ENCODE measurements around the gene LYSMD4.

The LYSMD4 gene

DNA sequence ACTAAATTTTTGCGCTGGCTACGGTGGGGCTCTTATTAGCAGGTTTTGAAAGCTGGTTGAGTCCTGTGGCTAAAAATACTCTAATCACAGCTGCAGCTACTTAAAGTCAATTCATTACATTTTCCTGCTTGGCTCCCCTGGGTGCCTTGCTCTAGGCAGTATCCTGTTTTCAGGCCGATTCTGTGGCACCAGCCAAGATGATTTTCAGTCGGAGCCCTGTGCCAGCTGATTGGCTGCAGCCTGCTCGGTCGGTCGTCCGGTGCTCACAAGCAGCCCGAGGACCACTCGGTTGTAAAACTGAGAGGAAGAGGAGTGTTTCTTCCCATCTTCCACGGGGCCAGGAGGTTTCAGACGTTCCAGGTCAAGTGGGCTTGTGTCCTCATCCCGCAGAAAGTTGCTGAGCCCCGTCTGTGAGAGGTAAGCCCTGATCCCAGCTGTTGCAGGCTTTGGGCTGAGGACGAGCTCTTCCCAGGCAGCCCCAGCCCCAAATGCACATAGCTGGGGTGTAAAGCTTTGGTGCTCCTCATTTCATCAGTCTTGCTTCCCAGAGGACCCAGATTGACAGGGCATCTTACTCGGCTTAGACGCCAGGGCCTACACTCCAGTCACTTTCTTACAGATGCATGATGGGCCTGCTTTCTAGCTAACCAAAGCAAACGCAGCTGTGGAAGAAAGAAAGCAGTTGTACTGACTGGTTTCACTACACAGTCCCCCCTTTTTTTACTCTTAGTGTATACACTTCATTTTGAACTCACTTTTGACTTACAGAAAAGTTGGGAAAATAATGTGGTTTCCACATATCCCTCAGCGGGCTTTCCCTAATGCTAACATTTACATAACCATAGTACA, 15.9 kb downstream of the LYSMD4 start:
- no peaks in the 10 kb centered on the region for H3K9me3 ChIP-seq (replicated peaks; ENCODE audit: low read length)
- no peak overlapping the region for H3K4me2 ChIP-seq (ENCODE audit: low read length)
- H3K4me3 ChIP-seq (ENCODE audit: low read length) = no peak overlapping the region
- no peaks in the 10 kb centered on the region for H3K27me3 ChIP-seq (ENCODE audit: control insufficient read depth, insufficient read depth, low read length)
- H3K9ac ChIP-seq (ENCODE audit: low read depth, low read length) = no peak overlapping the region
- H3K36me3 ChIP-seq (ENCODE audit: insufficient read depth, low read length) = peaks cover 13% of the 10 kb centered on the region
- H3K4me1 ChIP-seq (ENCODE audit: control insufficient read depth, insufficient read depth, low read length) = peaks cover 30% of the 10 kb centered on the region

DNA sequence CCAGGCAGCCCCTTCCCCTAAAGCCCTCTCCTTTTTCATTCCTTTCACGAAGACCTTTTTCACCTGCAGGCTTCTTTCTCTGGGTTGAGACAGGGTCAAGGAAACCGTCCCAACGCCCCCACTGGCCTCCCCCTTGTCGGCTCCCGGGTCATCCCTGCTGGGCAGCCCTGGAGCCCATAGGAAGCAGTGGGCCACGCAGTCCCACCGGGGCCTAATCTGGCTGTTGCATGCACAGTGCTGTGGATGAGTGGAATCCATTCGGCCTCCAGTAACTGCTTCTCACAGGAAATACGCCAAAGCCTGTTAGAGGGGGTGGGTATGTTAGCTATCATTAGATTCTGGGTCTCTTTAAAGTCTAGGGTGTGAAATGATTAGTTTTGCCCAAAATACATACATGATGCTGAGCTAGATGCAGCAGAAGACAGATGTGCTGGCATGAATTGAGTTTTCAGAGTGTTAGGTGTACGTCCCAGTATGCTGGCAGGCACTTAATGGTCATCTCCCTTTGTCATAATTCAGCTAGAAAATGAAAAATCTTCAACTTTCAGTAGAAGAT, 16.6 kb downstream of the LYSMD4 start:
- Histone ChIP-seq H3K36me3 (ENCODE audit: insufficient read depth, low read length) (peaks cover 17% of the 10 kb centered on the region), H3K9me3 (replicated peaks; ENCODE audit: low read length) (no peaks in the 10 kb centered on the region), H3K4me3 (ENCODE audit: low read length) (no peak overlapping the region), H3K4me2 (ENCODE audit: low read length) (no peak overlapping the region), H3K4me1 (ENCODE audit: control insufficient read depth, insufficient read depth, low read length) (peaks cover 30% of the 10 kb centered on the region), H3K9ac (ENCODE audit: low read depth, low read length) (no peak overlapping the region), H3K27me3 (ENCODE audit: control insufficient read depth, insufficient read depth, low read length) (no peaks in the 10 kb centered on the region)

DNA sequence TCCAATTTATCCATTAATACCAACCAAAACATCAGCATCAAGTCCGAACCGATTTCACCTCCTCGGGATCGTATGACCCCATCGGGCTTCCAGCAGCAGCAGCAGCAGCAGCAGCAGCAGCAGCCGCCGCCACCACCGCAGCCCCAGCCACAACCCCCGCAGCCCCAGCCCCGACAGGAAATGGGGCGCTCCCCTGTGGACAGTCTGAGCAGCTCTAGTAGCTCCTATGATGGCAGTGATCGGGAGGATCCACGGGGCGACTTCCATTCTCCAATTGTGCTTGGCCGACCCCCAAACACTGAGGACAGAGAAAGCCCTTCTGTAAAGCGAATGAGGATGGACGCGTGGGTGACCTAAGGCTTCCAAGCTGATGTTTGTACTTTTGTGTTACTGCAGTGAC, 20.8 kb downstream of the LYSMD4 start:
- Histone ChIP-seq H3K36me3 (ENCODE audit: insufficient read depth, low read length) (peaks cover 28% of the 10 kb centered on the region), H3K9ac (ENCODE audit: low read depth, low read length) (no peak overlapping the region), H3K27me3 (ENCODE audit: control insufficient read depth, insufficient read depth, low read length) (no peaks in the 10 kb centered on the region), H3K4me3 (ENCODE audit: low read length) (no peak overlapping the region), H3K4me2 (ENCODE audit: low read length) (no peak overlapping the region), H3K4me1 (ENCODE audit: control insufficient read depth, insufficient read depth, low read length) (peaks cover 32% of the 10 kb centered on the region), H3K9me3 (replicated peaks; ENCODE audit: low read length) (no peaks in the 10 kb centered on the region)

DNA sequence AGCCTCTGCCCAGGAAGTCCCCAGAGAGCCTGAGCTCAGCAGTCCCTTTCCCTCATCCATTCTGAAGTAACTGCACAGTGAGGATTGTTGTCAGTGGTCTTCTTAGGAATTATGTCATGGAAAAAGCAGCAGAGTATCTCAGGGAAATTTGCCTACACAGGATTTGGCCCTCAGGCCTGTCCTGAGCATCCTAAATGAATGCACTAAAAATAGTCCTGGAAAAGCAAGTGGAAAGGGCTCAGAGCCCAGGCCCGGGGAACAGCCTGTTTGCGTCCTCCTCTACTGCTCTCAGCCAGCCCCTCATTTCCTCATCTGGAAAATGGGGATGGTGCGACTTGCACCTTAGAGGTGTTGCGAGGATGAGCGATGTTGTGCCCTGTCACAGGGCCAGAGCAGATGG, 21.6 kb downstream of the LYSMD4 start:
- H3K9ac ChIP-seq (ENCODE audit: low read depth, low read length) = no peak overlapping the region
- peaks cover 32% of the 10 kb centered on the region for H3K4me1 ChIP-seq (ENCODE audit: control insufficient read depth, insufficient read depth, low read length)
- H3K9me3 ChIP-seq (replicated peaks; ENCODE audit: low read length) = no peaks in the 10 kb centered on the region

DNA sequence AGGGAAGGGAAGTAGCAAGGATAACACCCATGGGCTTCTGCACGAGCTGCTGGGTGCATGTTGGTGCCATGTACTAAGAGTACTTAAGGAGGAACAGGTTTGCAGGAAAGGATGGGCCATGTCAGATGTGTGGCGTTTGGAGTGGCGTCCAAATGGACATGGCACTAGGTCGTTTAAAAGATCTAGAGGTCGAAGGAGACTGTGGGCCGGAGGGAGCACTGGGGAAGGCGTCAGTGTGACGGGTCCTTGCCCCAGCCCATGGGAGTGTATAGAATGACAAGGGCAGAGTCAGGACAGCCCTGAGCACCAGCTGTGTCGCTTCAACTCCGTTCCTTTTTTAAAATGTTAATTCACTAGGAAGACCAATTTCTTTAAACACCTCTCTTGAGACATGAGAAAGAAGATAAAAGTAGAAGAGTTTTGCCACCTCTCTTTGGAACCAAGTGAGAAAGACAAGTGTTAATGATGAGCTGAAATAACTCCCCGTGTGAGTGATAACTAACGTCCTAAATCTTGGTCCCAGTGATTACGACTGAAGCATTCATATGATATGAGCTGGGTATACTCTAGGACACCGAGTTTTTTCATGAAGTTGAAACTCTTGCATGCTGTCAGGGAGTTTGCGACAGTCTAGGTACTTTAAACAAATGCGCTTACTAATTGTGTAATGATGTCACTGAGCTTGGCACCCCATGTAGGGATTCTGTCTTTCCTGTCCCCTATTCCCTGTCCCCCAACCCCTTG, 23.8 kb downstream of the LYSMD4 start:
- peak overlapping the region; percentile 75 for H3K4me2 ChIP-seq (ENCODE audit: low read length)
- no peaks in the 10 kb centered on the region for H3K27me3 ChIP-seq (ENCODE audit: control insufficient read depth, insufficient read depth, low read length)
- no peaks in the 10 kb centered on the region for H3K9me3 ChIP-seq (replicated peaks; ENCODE audit: low read length)
- peak overlapping the region; percentile 44 for H3K4me3 ChIP-seq (ENCODE audit: low read length)
- H3K36me3 ChIP-seq (ENCODE audit: insufficient read depth, low read length) = peaks cover 24% of the 10 kb centered on the region
- H3K4me1 ChIP-seq (ENCODE audit: control insufficient read depth, insufficient read depth, low read length) = peaks cover 32% of the 10 kb centered on the region
- peak overlapping the region; percentile 3 for H3K9ac ChIP-seq (ENCODE audit: low read depth, low read length)

More for the DNA sequence above, 21.6 kb downstream of the LYSMD4 start:
- Histone ChIP-seq H3K4me3 (ENCODE audit: low read length) (no peak overlapping the region), H3K36me3 (ENCODE audit: insufficient read depth, low read length) (peaks cover 28% of the 10 kb centered on the region), H3K27me3 (ENCODE audit: control insufficient read depth, insufficient read depth, low read length) (no peaks in the 10 kb centered on the region), H3K4me2 (ENCODE audit: low read length) (no peak overlapping the region)

DNA sequence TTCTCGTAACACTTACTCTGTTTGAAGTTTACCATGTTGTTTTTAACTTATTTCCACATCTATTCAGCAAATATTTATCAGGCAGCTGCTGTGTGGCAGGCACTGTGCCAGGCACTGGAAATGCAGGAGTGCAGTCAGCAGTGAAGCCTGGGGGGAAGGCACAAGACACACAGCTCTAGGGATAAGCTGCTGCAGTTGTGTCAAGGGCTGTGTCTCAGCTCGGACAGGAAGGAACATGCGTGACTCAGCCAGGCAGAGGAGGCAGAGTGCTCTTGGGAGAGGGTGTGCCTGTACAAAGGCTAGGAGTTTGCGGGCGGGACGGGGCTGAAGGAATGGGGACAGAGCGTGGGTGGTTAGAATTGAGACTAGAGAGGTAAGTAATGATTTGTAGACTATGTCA, 24.7 kb downstream of the LYSMD4 start:
- Histone ChIP-seq H3K9me3 (replicated peaks; ENCODE audit: low read length) (no peaks in the 10 kb centered on the region), H3K4me1 (ENCODE audit: control insufficient read depth, insufficient read depth, low read length) (peaks cover 38% of the 10 kb centered on the region), H3K9ac (ENCODE audit: low read depth, low read length) (peak overlapping the region; percentile 19), H3K27me3 (ENCODE audit: control insufficient read depth, insufficient read depth, low read length) (no peaks in the 10 kb centered on the region), H3K4me3 (ENCODE audit: low read length) (peak overlapping the region; percentile 44), H3K36me3 (ENCODE audit: insufficient read depth, low read length) (peaks cover 24% of the 10 kb centered on the region), H3K4me2 (ENCODE audit: low read length) (peak overlapping the region; percentile 75)

DNA sequence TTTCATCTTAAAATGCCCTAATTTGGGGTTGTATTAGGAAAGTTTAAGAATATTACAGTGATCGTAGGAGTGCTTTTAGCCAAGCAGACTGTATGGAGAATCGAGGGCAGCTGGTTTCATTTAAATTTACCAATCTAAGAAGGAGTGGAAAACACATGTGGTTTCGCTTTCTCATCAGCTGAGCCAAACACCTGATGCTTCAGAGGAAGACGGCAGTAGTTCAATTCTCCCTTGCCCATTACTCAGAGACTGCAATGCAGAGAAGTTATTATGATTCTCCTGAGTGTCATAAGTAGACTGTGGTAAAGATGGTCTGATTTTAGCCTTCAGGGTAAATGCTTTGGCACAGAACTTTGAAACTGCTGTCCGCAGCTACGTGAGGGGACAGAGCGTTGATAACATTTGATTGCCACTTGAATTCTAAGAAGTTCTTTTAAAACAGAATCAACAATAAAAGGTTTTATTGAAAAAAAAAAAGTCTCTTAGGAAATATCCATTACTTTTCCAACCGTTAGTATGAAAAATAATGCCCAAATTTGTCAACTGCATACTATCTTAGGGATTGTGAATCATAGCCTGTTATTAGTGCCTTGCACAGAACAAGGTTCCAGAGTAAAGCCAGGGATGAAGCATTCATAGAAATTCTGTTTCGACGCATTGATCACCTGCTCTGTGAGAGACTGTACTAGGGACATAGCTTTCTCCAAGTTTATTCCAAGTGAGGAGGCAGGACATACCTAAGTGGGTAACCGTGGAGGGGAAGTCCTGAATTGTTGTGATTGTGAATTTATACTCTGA, 25.6 kb downstream of the LYSMD4 start:
- H3K4me2 ChIP-seq (ENCODE audit: low read length) = peak overlapping the region; percentile 75
- H3K36me3 ChIP-seq (ENCODE audit: insufficient read depth, low read length) = peaks cover 18% of the 10 kb centered on the region
- peak overlapping the region; percentile 19 for H3K9ac ChIP-seq (ENCODE audit: low read depth, low read length)
- no peaks in the 10 kb centered on the region for H3K9me3 ChIP-seq (replicated peaks; ENCODE audit: low read length)
- peaks cover 47% of the 10 kb centered on the region for H3K4me1 ChIP-seq (ENCODE audit: control insufficient read depth, insufficient read depth, low read length)
- no peaks in the 10 kb centered on the region for H3K27me3 ChIP-seq (ENCODE audit: control insufficient read depth, insufficient read depth, low read length)
- peak overlapping the region; percentile 40 for H3K4me3 ChIP-seq (ENCODE audit: low read length)

DNA sequence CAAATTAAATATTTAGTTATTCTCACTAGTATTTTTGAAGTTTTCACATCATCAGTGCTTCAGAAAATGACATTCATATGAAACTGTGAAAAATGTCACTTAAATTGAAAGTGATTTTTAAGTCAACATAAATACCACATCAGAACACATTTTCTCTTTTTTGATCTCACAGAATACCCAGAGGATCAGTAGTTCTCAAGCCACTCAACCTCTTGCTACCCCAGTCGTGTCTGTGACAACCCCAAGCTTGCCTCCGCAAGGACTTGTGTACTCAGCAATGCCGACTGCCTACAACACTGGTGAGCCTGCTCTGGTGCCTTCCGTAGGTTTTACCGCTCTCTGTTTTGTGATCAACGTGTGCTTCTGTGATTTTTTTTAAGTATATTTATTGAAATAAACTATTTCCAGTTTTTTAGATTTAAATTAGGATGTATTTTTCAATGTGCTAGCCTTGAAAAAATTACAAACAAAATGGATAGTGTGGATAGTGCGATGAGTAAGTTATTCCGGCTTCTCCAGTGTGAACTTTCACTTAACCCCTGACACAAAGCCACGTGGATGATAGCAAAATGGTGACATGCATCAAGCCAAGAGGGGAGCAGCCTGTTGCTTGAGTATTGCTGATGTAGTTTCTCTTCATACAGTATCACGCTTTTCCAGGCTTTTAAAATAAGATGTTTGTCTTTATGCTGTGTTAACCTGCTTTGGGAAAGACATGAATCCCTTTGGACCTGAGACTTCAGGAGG, 26.5 kb downstream of the LYSMD4 start:
- Histone ChIP-seq H3K27me3 (ENCODE audit: control insufficient read depth, insufficient read depth, low read length) (no peaks in the 10 kb centered on the region), H3K9me3 (replicated peaks; ENCODE audit: low read length) (no peaks in the 10 kb centered on the region), H3K4me1 (ENCODE audit: control insufficient read depth, insufficient read depth, low read length) (peaks cover 49% of the 10 kb centered on the region), H3K4me2 (ENCODE audit: low read length) (peak overlapping the region; percentile 75), H3K9ac (ENCODE audit: low read depth, low read length) (peak overlapping the region; percentile 2), H3K4me3 (ENCODE audit: low read length) (no peak overlapping the region), H3K36me3 (ENCODE audit: insufficient read depth, low read length) (peaks cover 13% of the 10 kb centered on the region)

DNA sequence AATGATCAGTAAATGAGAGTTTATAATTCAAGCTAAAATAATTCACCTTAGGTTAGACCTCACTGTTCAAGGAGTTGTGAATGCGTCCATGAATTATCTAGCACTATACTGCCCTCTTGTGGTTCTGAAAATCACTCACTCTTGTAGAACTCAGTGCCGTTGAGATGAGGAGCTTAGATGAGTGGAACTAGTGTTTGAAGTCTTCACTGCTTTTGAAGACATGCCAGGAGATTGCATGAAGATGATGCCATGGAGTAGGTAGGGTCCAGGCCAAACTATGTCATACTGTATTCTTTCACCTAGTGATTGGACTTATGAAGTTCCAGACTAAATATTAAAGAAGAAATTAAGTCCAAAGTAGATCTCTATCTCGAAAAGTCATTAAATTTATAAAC, 28.8 kb downstream of the LYSMD4 start:
- Histone ChIP-seq H3K9me3 (replicated peaks; ENCODE audit: low read length) (no peaks in the 10 kb centered on the region), H3K36me3 (ENCODE audit: insufficient read depth, low read length) (no peaks in the 10 kb centered on the region), H3K27me3 (ENCODE audit: control insufficient read depth, insufficient read depth, low read length) (no peaks in the 10 kb centered on the region), H3K4me2 (ENCODE audit: low read length) (peak overlapping the region; percentile 56), H3K4me3 (ENCODE audit: low read length) (no peak overlapping the region), H3K4me1 (ENCODE audit: control insufficient read depth, insufficient read depth, low read length) (peaks cover 45% of the 10 kb centered on the region), H3K9ac (ENCODE audit: low read depth, low read length) (no peak overlapping the region)

DNA sequence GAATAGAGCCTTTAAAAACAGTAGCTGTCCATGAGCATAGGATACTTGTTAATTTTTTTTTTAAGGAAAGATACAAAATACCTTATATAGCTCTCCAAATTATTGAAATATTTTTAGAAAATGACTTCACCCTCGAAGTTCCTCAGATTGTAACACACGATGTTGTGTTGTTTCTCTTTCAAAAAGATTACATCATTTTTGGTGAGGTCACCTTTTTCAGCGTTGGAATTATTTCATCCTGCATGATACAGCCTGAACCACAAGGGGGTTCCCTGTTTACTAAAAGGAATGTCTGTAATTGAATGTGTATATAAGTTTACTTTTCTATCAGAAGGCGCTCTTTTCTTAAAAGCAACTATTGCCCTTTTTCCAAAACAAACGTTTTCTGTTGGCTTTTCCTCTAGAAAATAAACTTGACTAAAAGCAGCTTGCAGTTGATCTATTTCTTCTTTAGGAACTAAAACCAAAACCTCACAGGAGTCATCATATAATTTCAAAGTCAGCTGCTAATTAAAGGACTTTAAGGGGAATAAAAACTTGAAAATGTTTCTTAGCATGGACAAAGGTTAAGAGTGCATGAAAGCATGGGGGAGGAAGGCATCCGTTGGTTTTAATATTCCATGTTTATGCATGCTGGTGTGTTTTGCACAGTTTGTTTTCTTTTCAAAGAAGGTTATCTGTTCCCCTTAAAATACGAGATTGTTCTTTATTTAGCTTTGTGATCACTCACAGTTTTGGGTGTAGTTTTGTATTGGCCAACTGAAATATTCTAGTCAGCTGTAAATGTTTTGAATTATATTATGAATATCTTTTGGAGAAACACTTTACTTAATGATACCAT, 29.4 kb downstream of the LYSMD4 start:
- Histone ChIP-seq H3K27me3 (ENCODE audit: control insufficient read depth, insufficient read depth, low read length) (no peaks in the 10 kb centered on the region), H3K4me2 (ENCODE audit: low read length) (peak overlapping the region; percentile 67), H3K9me3 (replicated peaks; ENCODE audit: low read length) (no peaks in the 10 kb centered on the region), H3K4me1 (ENCODE audit: control insufficient read depth, insufficient read depth, low read length) (peaks cover 39% of the 10 kb centered on the region), H3K36me3 (ENCODE audit: insufficient read depth, low read length) (no peaks in the 10 kb centered on the region), H3K9ac (ENCODE audit: low read depth, low read length) (peak overlapping the region; percentile 38), H3K4me3 (ENCODE audit: low read length) (peak overlapping the region; percentile 33)

Measured in skeletal muscle satellite cell (primary cell).